ENCODE results near the gene VEGFD.

Gene VEGFD

GRCh38 chrX:15299941-15300851, 84.0 kb downstream of the VEGFD start:
- DNase-seq: no peak

GRCh38 chrX:15298780-15299179, 85.4 kb downstream of the VEGFD start:
- no peak for DNase-seq

DNA sequence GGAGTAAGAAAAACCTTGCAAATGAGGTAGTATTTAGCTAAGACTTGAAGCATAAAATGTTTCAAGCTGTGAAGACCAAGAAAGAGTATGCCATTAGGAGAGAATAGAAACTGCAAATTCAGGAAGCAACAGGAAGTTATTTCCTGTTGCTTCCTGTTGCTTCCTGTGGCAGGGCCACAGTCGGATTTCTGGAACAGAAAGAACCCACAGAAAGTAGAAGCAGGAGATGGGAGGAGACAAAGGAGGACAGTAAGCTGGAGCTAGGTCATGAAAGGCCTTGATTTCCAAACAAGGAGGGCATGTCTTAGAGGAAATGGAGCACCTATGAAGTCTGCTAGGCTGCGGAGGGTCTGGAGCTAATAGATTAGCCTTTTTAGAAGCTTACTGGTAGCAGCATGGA, 86.0 kb downstream of the VEGFD start:
- DNase-seq: no peak
